SK-N-SH (cell line): ENCODE data around the gene PHOSPHO1. TPM values are rescaled to one million over a fixed set of nuclear protein-coding genes. Genes with fewer than 3 reads are reported as not detected.

Experiments
- CTCF ChIA-PET: fragments of 300-600, 350-600 bp; formaldehyde crosslinking; extraction: SDS; loops from one replicate; lab custom pipeline; 2021; lab: Yijun Ruan, JAX
- POLR2A ChIA-PET: fragments of 350-600 bp; sonication (Branson Sonifier 250); formaldehyde crosslinking; extraction: SDS; loops from one replicate; lab custom pipeline; 2020; ENCODE audit warnings: antibody characterized with exemption, inconsistent platforms; lab: Yijun Ruan, JAX
- DNase-seq: peaks from one replicate; pipeline ENCODE4 v3.0.0; 2012
- H2AFZ ChIP-seq: fragments of 200-600 bp; sonication (generic); 2 replicates; pipeline ENCODE4 v1.8.1; 2016; ENCODE audit warnings: antibody characterized with exemption, mild to moderate bottlenecking, low read depth
- H3F3A ChIP-seq: fragments of 200-600 bp; sonication (generic); replicated peaks from 2 replicates; pipeline ENCODE3; 2016; ENCODE audit warnings: antibody characterized with exemption, mild to moderate bottlenecking; ENCODE audit not compliant: insufficient read depth
- H3K27ac ChIP-seq, 2 experiments: fragments of 200-500 bp in 1 of 2; fragments of 200-600 bp in 1 of 2; sonication (Bioruptor generic) in 1 of 2; sonication (generic), shearing (Covaris generic) in 1 of 2; 2 replicates each; pipeline versions ENCODE4 v1.5.1 to v1.6.1; 2014 to 2016; ENCODE audit warnings: low read depth in 2 of 2, inconsistent platforms in 1 of 2, low read length in 1 of 2, mild to moderate bottlenecking in 1 of 2, mixed read lengths in 1 of 2
- H3K27me3 ChIP-seq: fragments of 200-600 bp; sonication (generic), shearing (Covaris generic); 2 replicates; pipeline ENCODE4 v1.6.1; 2016; ENCODE audit warnings: mixed run types; ENCODE audit not compliant: insufficient read depth
- H3K36me3 ChIP-seq, 2 experiments: fragments of 200-500 bp in 1 of 2; fragments of 200-600 bp in 1 of 2; sonication (Bioruptor generic) in 1 of 2; sonication (generic) in 1 of 2; replicated peaks in 1 of 2; 2 replicates each; pipeline versions ENCODE3 to v1.5.1; 2014 to 2016; ENCODE audit warnings: low read length in 1 of 2, mild to moderate bottlenecking in 1 of 2; ENCODE audit not compliant: insufficient read depth in 2 of 2, control insufficient read depth in 1 of 2
- H3K4me1 ChIP-seq, 2 experiments: fragments of 200-500 bp in 1 of 2; fragments of 200-600 bp in 1 of 2; sonication (Bioruptor generic) in 1 of 2; sonication (generic), shearing (Covaris generic) in 1 of 2; 2 replicates each; pipeline versions ENCODE4 v1.5.1 to v1.6.1; 2014 to 2016; ENCODE audit warnings: low read depth in 1 of 2, low read length in 1 of 2, mixed run types in 1 of 2; ENCODE audit not compliant: insufficient read depth in 2 of 2, control insufficient read depth in 1 of 2
- H3K4me2 ChIP-seq: fragments of 200-600 bp; sonication (generic), shearing (Covaris generic); 2 replicates; pipeline ENCODE4 v1.6.1; 2017; ENCODE audit warnings: mixed run types
- H3K4me3 ChIP-seq, 2 experiments: fragments of 200-500 bp in 1 of 2; fragments of 200-600 bp in 1 of 2; sonication (Bioruptor generic) in 1 of 2; sonication (generic), shearing (Covaris generic) in 1 of 2; 2 replicates each; pipeline versions ENCODE4 v1.5.1 to v1.8.1; 2014 to 2016; ENCODE audit warnings: low read depth in 2 of 2, inconsistent platforms in 1 of 2, low read length in 1 of 2, mild to moderate bottlenecking in 1 of 2, mixed read lengths in 1 of 2, moderate library complexity in 1 of 2
- H3K79me2 ChIP-seq: fragments of 200-600 bp; sonication (generic); 2 replicates; pipeline ENCODE4 v1.8.1; 2017; ENCODE audit warnings: mild to moderate bottlenecking; ENCODE audit not compliant: insufficient read depth
- H3K9ac ChIP-seq: fragments of 200-600 bp; sonication (generic); 2 replicates; pipeline ENCODE4 v1.6.1; 2017; ENCODE audit warnings: mixed run types
- H3K9me2 ChIP-seq: fragments of 200-600 bp; sonication (generic); 2 replicates; pipeline ENCODE4 v1.6.1; 2017; ENCODE audit warnings: mixed run types
- H3K9me3 ChIP-seq: fragments of 200-600 bp; sonication (generic); 2 replicates; pipeline ENCODE4 v1.6.1; 2017; ENCODE audit warnings: mixed run types, mild to moderate bottlenecking, moderate library complexity
- H4K20me1 ChIP-seq: fragments of 200-600 bp; sonication (generic); 2 replicates; pipeline ENCODE4 v1.6.1; 2017; ENCODE audit warnings: mild to moderate bottlenecking, mixed run types; ENCODE audit not compliant: insufficient read depth
- CHD2 ChIP-seq: fragments of 150-350 bp; IDR thresholded peaks from 2 replicates; pipeline ENCODE4 v1.6.1; 2018; ENCODE audit warnings: low read length; ENCODE audit not compliant: partially characterized antibody
- CTCF ChIP-seq: fragments of 200-600 bp; sonication (generic); IDR thresholded peaks from 2 replicates; pipeline ENCODE4 v1.6.1; 2017; ENCODE audit warnings: antibody characterized with exemption, mild to moderate bottlenecking, moderate library complexity
- ELF1 ChIP-seq: IDR thresholded peaks from 2 replicates; pipeline ENCODE4 v1.4.0; 2012
- FOXJ3 ChIP-seq: sonication (generic); formaldehyde crosslinking; IDR thresholded peaks from 2 replicates; pipeline ENCODE4 v1.5.1; 2020; ENCODE audit warnings: mild to moderate bottlenecking, missing genetic modification reagents
- FOXM1 ChIP-seq: IDR thresholded peaks from 2 replicates; pipeline ENCODE4 v1.4.0; 2012; ENCODE audit warnings: low read depth, mild to moderate bottlenecking
- GABPA ChIP-seq: IDR thresholded peaks from 2 replicates; pipeline ENCODE4 v1.4.0; 2012; ENCODE audit warnings: low read depth, mild to moderate bottlenecking
- IRF3 ChIP-seq: fragments of 150-350 bp; IDR thresholded peaks from 2 replicates; pipeline ENCODE4 v1.6.1; 2016; ENCODE audit warnings: mild to moderate bottlenecking, low read depth, low read length
- JUND ChIP-seq: IDR thresholded peaks from 2 replicates; pipeline ENCODE4 v1.4.0; 2012
- MEF2A ChIP-seq: IDR thresholded peaks from 2 replicates; pipeline ENCODE4 v1.4.0; 2012; ENCODE audit warnings: low read depth, borderline replicate concordance
- MXI1 ChIP-seq: IDR thresholded peaks from 2 replicates; pipeline ENCODE4 v1.6.1; 2012; ENCODE audit warnings: mild to moderate bottlenecking, low read depth, low read length, improper control_type of control experiment
- NFIC ChIP-seq: IDR thresholded peaks from 2 replicates; pipeline ENCODE4 v1.4.0; 2012; ENCODE audit warnings: borderline replicate concordance
- RCOR1 ChIP-seq: fragments of 150-350 bp; IDR thresholded peaks from 2 replicates; pipeline ENCODE4 v1.6.1; 2017; ENCODE audit warnings: antibody characterized with exemption, low read length
- RFX5 ChIP-seq: IDR thresholded peaks from 2 replicates; pipeline ENCODE4 v1.6.1; 2012; ENCODE audit warnings: mild to moderate bottlenecking, improper control_type of control experiment, low read length
- SIN3A ChIP-seq: IDR thresholded peaks from 2 replicates; pipeline ENCODE4 v1.6.1; 2012; ENCODE audit warnings: low read depth, mild to moderate bottlenecking, low read length, moderate library complexity, borderline replicate concordance
- SMC3 ChIP-seq: IDR thresholded peaks from 2 replicates; pipeline ENCODE4 v1.6.1; 2012; ENCODE audit warnings: low read depth, low read length, improper control_type of control experiment
- TEAD4 ChIP-seq: IDR thresholded peaks from 2 replicates; pipeline ENCODE4 v1.4.0; 2012; ENCODE audit warnings: mild to moderate bottlenecking, borderline replicate concordance; ENCODE audit not compliant: insufficient read depth
- USF1 ChIP-seq: IDR thresholded peaks from 2 replicates; pipeline ENCODE4 v1.4.0; 2012; ENCODE audit warnings: low read depth, borderline replicate concordance
- YY1 ChIP-seq: IDR thresholded peaks from 2 replicates; pipeline ENCODE4 v1.4.0; 2012; ENCODE audit warnings: low read depth, mild to moderate bottlenecking
- WGBS: methylation state at CpG from one replicate; pipeline ENCODE4 v1.1.6; 2017; ENCODE audit warnings: low lambda C conversion rate; 5-methylcytosine and 5-hydroxymethylcytosine counted together
- polyA plus RNA-seq, 3 experiments: library from polyadenylated mRNA; depleted of rRNA; stranded (reverse); fragments of >200 nt; gene quantifications; 2 replicates each; pipeline ENCODE4 v1.2.3, GENCODE V29; 2012
- TF ChIP-seq, protein P1 (sequence below): IDR thresholded peaks from 2 replicates; pipeline ENCODE4 v1.6.1; 2012; ENCODE audit warnings: mild to moderate bottlenecking, low read depth, low read length, moderate library complexity
- TF ChIP-seq, protein P2 (sequence below): IDR thresholded peaks from 2 replicates; pipeline ENCODE4 v1.4.0; 2012; ENCODE audit warnings: low read depth

The PHOSPHO1 gene
- polyA plus RNA-seq, 1 of the 3 experiments (the other 2 are of a cell fraction): not detected

GRCh38 chr17:49269356-49269755 is 38.8 kb upstream of the PHOSPHO1 start (continued):
- TF ChIP-seq TEAD4 (no peak), MXI1 (no peak), MEF2A (no peak)

- no peak overlapping the region for H3K4me2 ChIP-seq
- H3K9me3 ChIP-seq: no peaks in the 10 kb centered on the region
- H3K4me3 ChIP-seq: no peak overlapping the region
- H3K9ac ChIP-seq: no peak overlapping the region
- no peaks in the 10 kb centered on the region for H3K9me2 ChIP-seq
- H3K79me2 ChIP-seq: no peaks in the 10 kb centered on the region
- no peak overlapping the region for H3K27ac ChIP-seq
- no peaks in the 10 kb centered on the region for H3F3A ChIP-seq
- POLR2A ChIA-PET: no interaction called here
- no peak overlapping the region for H2AFZ ChIP-seq
- H3K4me1 ChIP-seq: no peaks in the 10 kb centered on the region
- no peak for TF ChIP-seq SMC3
- TF ChIP-seq USF1: no peak
- TF ChIP-seq GABPA: no peak
- TF ChIP-seq RCOR1: no peak
- no peak for TF ChIP-seq FOXJ3 (CRISPR knock-in tag)
- TF ChIP-seq, protein P1, sequence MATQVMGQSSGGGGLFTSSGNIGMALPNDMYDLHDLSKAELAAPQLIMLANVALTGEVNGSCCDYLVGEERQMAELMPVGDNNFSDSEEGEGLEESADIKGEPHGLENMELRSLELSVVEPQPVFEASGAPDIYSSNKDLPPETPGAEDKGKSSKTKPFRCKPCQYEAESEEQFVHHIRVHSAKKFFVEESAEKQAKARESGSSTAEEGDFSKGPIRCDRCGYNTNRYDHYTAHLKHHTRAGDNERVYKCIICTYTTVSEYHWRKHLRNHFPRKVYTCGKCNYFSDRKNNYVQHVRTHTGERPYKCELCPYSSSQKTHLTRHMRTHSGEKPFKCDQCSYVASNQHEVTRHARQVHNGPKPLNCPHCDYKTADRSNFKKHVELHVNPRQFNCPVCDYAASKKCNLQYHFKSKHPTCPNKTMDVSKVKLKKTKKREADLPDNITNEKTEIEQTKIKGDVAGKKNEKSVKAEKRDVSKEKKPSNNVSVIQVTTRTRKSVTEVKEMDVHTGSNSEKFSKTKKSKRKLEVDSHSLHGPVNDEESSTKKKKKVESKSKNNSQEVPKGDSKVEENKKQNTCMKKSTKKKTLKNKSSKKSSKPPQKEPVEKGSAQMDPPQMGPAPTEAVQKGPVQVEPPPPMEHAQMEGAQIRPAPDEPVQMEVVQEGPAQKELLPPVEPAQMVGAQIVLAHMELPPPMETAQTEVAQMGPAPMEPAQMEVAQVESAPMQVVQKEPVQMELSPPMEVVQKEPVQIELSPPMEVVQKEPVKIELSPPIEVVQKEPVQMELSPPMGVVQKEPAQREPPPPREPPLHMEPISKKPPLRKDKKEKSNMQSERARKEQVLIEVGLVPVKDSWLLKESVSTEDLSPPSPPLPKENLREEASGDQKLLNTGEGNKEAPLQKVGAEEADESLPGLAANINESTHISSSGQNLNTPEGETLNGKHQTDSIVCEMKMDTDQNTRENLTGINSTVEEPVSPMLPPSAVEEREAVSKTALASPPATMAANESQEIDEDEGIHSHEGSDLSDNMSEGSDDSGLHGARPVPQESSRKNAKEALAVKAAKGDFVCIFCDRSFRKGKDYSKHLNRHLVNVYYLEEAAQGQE: no peak
- no peak for TF ChIP-seq ELF1
- TF ChIP-seq NFIC: no peak
- TF ChIP-seq, protein P2, sequence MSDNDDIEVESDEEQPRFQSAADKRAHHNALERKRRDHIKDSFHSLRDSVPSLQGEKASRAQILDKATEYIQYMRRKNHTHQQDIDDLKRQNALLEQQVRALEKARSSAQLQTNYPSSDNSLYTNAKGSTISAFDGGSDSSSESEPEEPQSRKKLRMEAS: no peak
- no peak for TF ChIP-seq TEAD4
- no peak for TF ChIP-seq CHD2
- TF ChIP-seq FOXM1: no peak
- TF ChIP-seq SIN3A: no peak
- TF ChIP-seq YY1: no peak
- TF ChIP-seq CTCF: no peak
- no peak for TF ChIP-seq IRF3
- no peak for TF ChIP-seq RFX5
- TF ChIP-seq JUND: no peak
- TF ChIP-seq MEF2A: no peak
- DNase-seq: no peak
- WGBS: 49% methylated on average over 3 of the region's 3 CpGs
- H3K27me3 ChIP-seq: no peaks in the 10 kb centered on the region
- CTCF ChIA-PET: interaction anchor here (1.1 to 1.7 kb wide), 2 partner anchors 23 to 41 kb away, joined by 3 to 5 read pairs; no protein-coding TSS in a partner anchor
- no peaks in the 10 kb centered on the region for H4K20me1 ChIP-seq
- H3K36me3 ChIP-seq: no peaks in the 10 kb centered on the region
These were observed 37.3 kb upstream of the PHOSPHO1 start for GRCh38 chr17:49267912-49268311.
